DND-41 (cell line): ENCODE measurements around the gene TRPM5.
A peak's percentile ranks its signal among the peaks of the same experiment; 100 is the strongest.

Experiments
- ATAC-seq: fragments of 200-7000 bp; cut with Tn5 transposase; 3 replicates; pipeline ENCODE4 v1.9.1; 2021; ENCODE audit warnings: low read depth; ENCODE audit not compliant: insufficient read depth
- DNase-seq: peaks from one replicate; pipeline ENCODE4 v3.0.0-alpha.2; 2020
- H2AFZ ChIP-seq: 2 replicates; pipeline ENCODE4 v1.6.0; 2012; ENCODE audit warnings: low read depth, low read length
- H3K27ac ChIP-seq: 2 replicates; pipeline ENCODE4 v1.5.1; 2012; ENCODE audit warnings: low read length, inconsistent platforms
- H3K27me3 ChIP-seq: fragments of 200-600 bp; sonication (generic); 2 replicates; pipeline ENCODE4 v1.6.0; 2012; ENCODE audit warnings: low read length, mild to moderate bottlenecking, inconsistent platforms; ENCODE audit not compliant: insufficient read depth, poor library complexity
- H3K36me3 ChIP-seq: 2 replicates; pipeline ENCODE4 v1.5.1; 2012; ENCODE audit warnings: low read length, inconsistent platforms; ENCODE audit not compliant: insufficient read depth
- H3K4me1 ChIP-seq: 2 replicates; pipeline ENCODE4 v1.5.1; 2012; ENCODE audit warnings: mild to moderate bottlenecking, low read length; ENCODE audit not compliant: insufficient read depth
- H3K4me2 ChIP-seq: 2 replicates; pipeline ENCODE4 v1.6.0; 2012; ENCODE audit warnings: mild to moderate bottlenecking, moderate library complexity, low read length, inconsistent platforms; ENCODE audit not compliant: insufficient read depth
- H3K4me3 ChIP-seq, 2 experiments: fragments of 200-600 bp in 1 of 2; shearing (Covaris generic) in 1 of 2; 2 replicates each; pipeline ENCODE4 v1.5.1; 2012 to 2016; ENCODE audit warnings: inconsistent platforms in 2 of 2, low read length in 2 of 2, mild to moderate bottlenecking in 2 of 2, low read depth in 1 of 2, moderate library complexity in 1 of 2
- H3K79me2 ChIP-seq: 2 replicates; pipeline ENCODE4 v1.6.0; 2012; ENCODE audit warnings: low read length, inconsistent platforms; ENCODE audit not compliant: insufficient read depth
- H3K9ac ChIP-seq: 2 replicates; pipeline ENCODE4 v1.6.0; 2012; ENCODE audit warnings: low read depth, mild to moderate bottlenecking, inconsistent platforms, low read length, moderate library complexity
- H3K9me3 ChIP-seq: 2 replicates; pipeline ENCODE4 v1.5.1; 2012; ENCODE audit warnings: low read length, moderate library complexity, mild to moderate bottlenecking, inconsistent platforms; ENCODE audit not compliant: insufficient read depth, severe bottlenecking
- H4K20me1 ChIP-seq: 2 replicates; pipeline ENCODE4 v1.6.0; 2012; ENCODE audit warnings: low read length; ENCODE audit not compliant: insufficient read depth
- CTCF ChIP-seq: IDR thresholded peaks from 2 replicates; pipeline ENCODE4 v1.5.1; 2012; ENCODE audit warnings: borderline replicate concordance, low read length, moderate library complexity, mild to moderate bottlenecking; ENCODE audit not compliant: poor library complexity, severe bottlenecking; ENCODE audit errors: extremely low read depth
- EZH2 ChIP-seq: IDR thresholded peaks from 3 replicates; pipeline ENCODE4 v1.6.1; 2012; ENCODE audit warnings: borderline replicate concordance, low read depth, mild to moderate bottlenecking, moderate library complexity, low read length, inconsistent platforms; ENCODE audit not compliant: severe bottlenecking

Gene TRPM5

GRCh38 chr11:2421996-2422395 lies 22.3 kb downstream of the TRPM5 start:
- Histone ChIP-seq H3K27me3 (no peaks in the 10 kb centered on the region), H4K20me1 (peaks cover 2% of the 10 kb centered on the region; the same call in 1 of the 2 replicates), H2AFZ (no peak overlapping the region), H3K79me2 (no peaks in the 10 kb centered on the region), H3K4me1 (peaks cover 5% of the 10 kb centered on the region; the same call in 1 of the 2 replicates), H3K9ac (no peak overlapping the region), H3K4me2 (no peak overlapping the region), H3K27ac (no peak overlapping the region), H3K4me3 (no peak overlapping the region), H3K9me3 (no peaks in the 10 kb centered on the region), H3K36me3 (no peaks in the 10 kb centered on the region)
- TF ChIP-seq EZH2 (no peak), CTCF (no peak)
- no peak for ATAC-seq
- DNase-seq = no peak

- H3K27ac ChIP-seq = no peak overlapping the region
- H3K9me3 ChIP-seq = no peaks in the 10 kb centered on the region
- DNase-seq (no peak), ATAC-seq (no peak)
- H4K20me1 ChIP-seq = peaks cover 2% of the 10 kb centered on the region; the same call in 1 of the 2 replicates
- peaks cover 5% of the 10 kb centered on the region; the same call in 1 of the 2 replicates for H3K4me1 ChIP-seq
- H3K36me3 ChIP-seq = no peaks in the 10 kb centered on the region
- H3K27me3 ChIP-seq = no peaks in the 10 kb centered on the region
- no peaks in the 10 kb centered on the region for H3K79me2 ChIP-seq
- TF ChIP-seq CTCF (no peak), EZH2 (no peak)
- H3K4me3 ChIP-seq = no peak overlapping the region
- H3K4me2 ChIP-seq = no peak overlapping the region
- no peak overlapping the region for H2AFZ ChIP-seq
- H3K9ac ChIP-seq = no peak overlapping the region
Observed at GRCh38 chr11:2421226-2421994, 22.9 kb downstream of the TRPM5 start.

GRCh38 chr11:2420502-2421225 lies 23.6 kb downstream of the TRPM5 start:
- Histone ChIP-seq H3K79me2 (no peaks in the 10 kb centered on the region), H3K4me2 (no peak overlapping the region), H3K9me3 (no peaks in the 10 kb centered on the region), H3K27me3 (no peaks in the 10 kb centered on the region), H3K4me1 (peaks cover 5% of the 10 kb centered on the region; the same call in 1 of the 2 replicates), H4K20me1 (peaks cover 2% of the 10 kb centered on the region; the same call in 1 of the 2 replicates), H3K4me3 (no peak overlapping the region), H2AFZ (peak overlapping the region; percentile 48), H3K9ac (no peak overlapping the region), H3K36me3 (no peaks in the 10 kb centered on the region), H3K27ac (no peak overlapping the region)
- ATAC-seq = peak; percentile 99
- peak; percentile 97 for TF ChIP-seq CTCF
- TF ChIP-seq EZH2 = no peak
- peak; percentile 71 for DNase-seq
